MM.1S (cell line): ENCODE results near the gene FUT2.

Experiments
- DNase-seq: peaks from one replicate; pipeline ENCODE4 v3.0.0-alpha.2; 2015
- H2AFZ ChIP-seq: fragments of 300-600 bp; sonication (generic); 2 replicates; pipeline ENCODE4 v1.6.0; 2016; ENCODE audit warnings: antibody characterized with exemption, low read length
- H3F3A ChIP-seq: fragments of 300-600 bp; sonication (generic); 2 replicates; pipeline ENCODE4 v1.6.1; 2016; ENCODE audit warnings: mild to moderate bottlenecking, antibody characterized with exemption, low read length, moderate library complexity, mixed read lengths; ENCODE audit not compliant: insufficient read depth
- H3K27ac ChIP-seq: fragments of 300-600 bp; sonication (generic); 2 replicates; pipeline ENCODE4 v1.5.1; 2016; ENCODE audit warnings: mild to moderate bottlenecking, low read length
- H3K27me3 ChIP-seq: fragments of 300-600 bp; sonication (generic); replicated peaks from 2 replicates; pipeline ENCODE4 v1.6.0; 2016; ENCODE audit warnings: low read length; ENCODE audit not compliant: insufficient read depth
- H3K36me3 ChIP-seq: fragments of 300-600 bp; sonication (generic); replicated peaks from 2 replicates; pipeline ENCODE4 v1.6.1; 2016; ENCODE audit warnings: mild to moderate bottlenecking, low read length, mixed read lengths; ENCODE audit not compliant: insufficient read depth
- H3K4me1 ChIP-seq: fragments of 300-600 bp; sonication (generic); 2 replicates; pipeline ENCODE4 v1.6.1; 2016; ENCODE audit warnings: low read length, mixed read lengths
- H3K4me2 ChIP-seq: fragments of 300-600 bp; sonication (generic); 2 replicates; pipeline ENCODE4 v1.6.0; 2016; ENCODE audit warnings: low read depth, low read length
- H3K4me3 ChIP-seq: fragments of 300-600 bp; sonication (generic); 2 replicates; pipeline ENCODE4 v1.5.1; 2016; ENCODE audit warnings: low read length, mixed read lengths
- H3K79me2 ChIP-seq: fragments of 300-600 bp; sonication (generic); 2 replicates; pipeline ENCODE4 v1.6.1; 2016; ENCODE audit warnings: mixed run types, low read length, mixed read lengths
- H3K9ac ChIP-seq: fragments of 300-600 bp; sonication (generic); 2 replicates; pipeline ENCODE4 v1.6.1; 2016; ENCODE audit warnings: low read length, mixed read lengths
- H3K9me2 ChIP-seq: fragments of 300-600 bp; sonication (generic); replicated peaks from 2 replicates; pipeline ENCODE4 v1.6.1; 2016; ENCODE audit warnings: mild to moderate bottlenecking, low read length, mixed read lengths; ENCODE audit not compliant: insufficient read depth
- H3K9me3 ChIP-seq: fragments of 300-600 bp; sonication (generic); replicated peaks from 2 replicates; pipeline ENCODE4 v1.6.1; 2016; ENCODE audit warnings: mild to moderate bottlenecking, low read length, mixed read lengths; ENCODE audit not compliant: insufficient read depth
- H4K20me1 ChIP-seq: fragments of 300-600 bp; sonication (generic); 2 replicates; pipeline ENCODE4 v1.6.1; 2016; ENCODE audit warnings: mild to moderate bottlenecking, low read length, moderate library complexity, mixed read lengths; ENCODE audit not compliant: insufficient read depth
- CTCF ChIP-seq: fragments of 300-600 bp; sonication (generic); IDR thresholded peaks from 2 replicates; pipeline ENCODE4 v1.5.1; 2016; ENCODE audit warnings: antibody characterized with exemption, low read length, mixed read lengths
- EZH2 ChIP-seq: fragments of 300-600 bp; sonication (generic); optimal IDR thresholded peaks from 2 replicates; pipeline ENCODE3; 2017; ENCODE audit warnings: low read depth, mild to moderate bottlenecking, antibody characterized with exemption, low read length, mixed read lengths
- EZH2phosphoT487 ChIP-seq: fragments of 300-600 bp; sonication (generic); IDR thresholded peaks from 2 replicates; pipeline ENCODE4 v1.6.1; 2018; ENCODE audit warnings: antibody characterized with exemption, low read length

FUT2 gene

GRCh38 chr19:48680436-48681126 is 15.2 kb upstream of the FUT2 start:
- Histone ChIP-seq H4K20me1 (no peaks in the 10 kb centered on the region), H3F3A (no peaks in the 10 kb centered on the region), H3K9ac (no peak overlapping the region), H3K9me3 (no peaks in the 10 kb centered on the region), H3K79me2 (no peaks in the 10 kb centered on the region), H2AFZ (no peak overlapping the region), H3K27me3 (peaks cover 93% of the 10 kb centered on the region), H3K4me3 (no peak overlapping the region), H3K4me2 (no peak overlapping the region), H3K27ac (no peak overlapping the region), H3K36me3 (no peaks in the 10 kb centered on the region), H3K9me2 (no peaks in the 10 kb centered on the region), H3K4me1 (no peaks in the 10 kb centered on the region; the same call in 1 of the 2 replicates)
- TF ChIP-seq EZH2: no peak
- TF ChIP-seq CTCF: no peak
- no peak for DNase-seq

GRCh38 chr19:48681127-48681470 is 14.7 kb upstream of the FUT2 start:
- Histone ChIP-seq H3F3A (no peaks in the 10 kb centered on the region), H3K4me1 (no peaks in the 10 kb centered on the region; the same call in 1 of the 2 replicates), H3K36me3 (no peaks in the 10 kb centered on the region), H3K27me3 (peaks cover 93% of the 10 kb centered on the region), H3K4me2 (no peak overlapping the region), H3K9me2 (no peaks in the 10 kb centered on the region), H3K79me2 (no peaks in the 10 kb centered on the region), H3K9me3 (no peaks in the 10 kb centered on the region), H3K4me3 (no peak overlapping the region), H4K20me1 (no peaks in the 10 kb centered on the region), H3K27ac (no peak overlapping the region), H3K9ac (no peak overlapping the region), H2AFZ (no peak overlapping the region)
- TF ChIP-seq CTCF: no peak
- TF ChIP-seq EZH2phosphoT487: no peak
- no peak for TF ChIP-seq EZH2
- DNase-seq: no peak

GRCh38 chr19:48683349-48683748 is 12.4 kb upstream of the FUT2 start:
- peak overlapping the region; percentile 43; the same call in 1 of the 2 replicates for H3K4me2 ChIP-seq
- no peak overlapping the region for H3K27ac ChIP-seq
- H3K27me3 ChIP-seq: peaks cover 95% of the 10 kb centered on the region
- no peaks in the 10 kb centered on the region for H3K36me3 ChIP-seq
- no peak overlapping the region for H2AFZ ChIP-seq
- no peaks in the 10 kb centered on the region for H3K9me3 ChIP-seq
- H4K20me1 ChIP-seq: no peaks in the 10 kb centered on the region
- H3K9me2 ChIP-seq: no peaks in the 10 kb centered on the region
- H3K4me3 ChIP-seq: no peak overlapping the region; the same call in 1 of the 2 replicates
- H3F3A ChIP-seq: no peaks in the 10 kb centered on the region
- no peaks in the 10 kb centered on the region for H3K4me1 ChIP-seq
- no peak for TF ChIP-seq EZH2phosphoT487
- no peak for TF ChIP-seq CTCF
- TF ChIP-seq EZH2: no peak
- peak; percentile 17 for DNase-seq
- H3K79me2 ChIP-seq: no peaks in the 10 kb centered on the region
- no peak overlapping the region for H3K9ac ChIP-seq
